GM18909 (cell line): ENCODE results near the gene ZNF428.

ENCODE experiments used
- ATAC-seq: cut with Tn5 transposase; IDR thresholded peaks from one replicate; pipeline ENCODE4 v1.9.1; 2021; ENCODE audit warnings: mild to moderate bottlenecking; ENCODE audit not compliant: unreplicated experiment, poor library complexity

ZNF428 gene

DNA sequence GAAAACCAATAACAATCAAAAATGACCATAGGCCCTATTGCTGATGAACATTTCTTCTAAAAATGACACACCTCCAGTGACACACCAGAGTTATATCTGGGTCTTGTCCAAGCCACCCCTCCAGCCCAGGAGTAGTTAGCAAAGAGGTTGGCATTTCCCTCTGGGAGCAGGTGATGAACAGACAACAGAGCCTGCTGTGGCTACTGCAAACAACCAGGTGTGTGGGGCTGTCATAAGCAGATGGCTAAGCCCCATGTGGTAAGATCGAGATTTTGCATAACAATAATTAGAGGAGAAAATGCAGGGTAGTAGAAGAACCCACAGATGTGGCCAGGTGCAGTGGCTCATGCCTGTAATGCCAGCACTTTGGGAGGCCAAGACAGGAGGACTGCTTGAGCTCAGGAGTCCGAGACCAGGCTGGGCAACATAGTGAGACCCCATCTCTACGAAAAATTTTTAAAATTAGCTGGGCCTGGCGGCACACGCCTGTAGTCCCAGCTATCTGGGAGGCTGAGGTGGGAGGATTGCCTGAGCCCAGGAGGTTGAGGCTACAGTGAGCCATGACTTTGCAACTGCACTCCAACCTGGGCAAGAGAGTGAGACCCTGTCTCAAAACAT lies 49.1 kb downstream of the ZNF428 start:
- ATAC-seq, result no peak

DNA sequence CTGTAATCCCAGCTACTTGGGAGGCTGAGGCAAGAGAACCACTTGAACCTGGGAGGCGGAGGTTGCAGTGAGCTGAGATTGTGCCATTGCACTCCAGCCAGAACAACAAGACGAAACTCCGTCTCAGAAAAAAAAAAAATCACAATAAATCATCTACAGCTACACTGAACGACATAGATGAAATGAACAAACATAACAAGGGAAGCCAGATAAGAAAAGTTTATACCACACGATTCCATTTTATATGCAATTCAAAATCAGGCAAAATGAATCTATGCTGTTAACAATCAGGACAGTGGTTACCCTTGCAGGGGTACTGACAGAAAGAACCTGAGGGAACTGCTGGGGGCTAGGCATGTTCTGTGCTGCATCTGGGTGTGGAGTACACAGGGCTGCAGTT lies 49.8 kb downstream of the ZNF428 start:
- no peak for ATAC-seq

DNA sequence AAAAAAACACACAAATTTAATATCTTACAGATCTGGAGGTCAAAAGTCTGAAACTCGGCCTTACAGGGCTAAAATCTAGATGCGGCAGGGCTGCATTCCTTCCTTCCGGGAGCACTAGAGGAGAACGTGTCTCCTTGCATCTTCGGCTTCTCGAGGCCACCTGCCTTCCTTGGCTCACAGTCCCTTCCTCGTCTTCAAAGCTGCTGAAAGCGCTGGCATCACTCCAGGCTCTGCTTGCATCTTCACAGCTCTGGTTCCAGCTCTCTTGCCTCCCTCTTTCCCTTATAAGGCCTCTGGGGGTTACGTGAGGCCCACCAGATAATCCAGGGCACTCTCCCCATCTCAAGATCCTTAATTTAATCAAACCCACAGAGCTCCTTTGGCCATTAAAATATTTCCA lies 54.6 kb downstream of the ZNF428 start:
- no peak for ATAC-seq

DNA sequence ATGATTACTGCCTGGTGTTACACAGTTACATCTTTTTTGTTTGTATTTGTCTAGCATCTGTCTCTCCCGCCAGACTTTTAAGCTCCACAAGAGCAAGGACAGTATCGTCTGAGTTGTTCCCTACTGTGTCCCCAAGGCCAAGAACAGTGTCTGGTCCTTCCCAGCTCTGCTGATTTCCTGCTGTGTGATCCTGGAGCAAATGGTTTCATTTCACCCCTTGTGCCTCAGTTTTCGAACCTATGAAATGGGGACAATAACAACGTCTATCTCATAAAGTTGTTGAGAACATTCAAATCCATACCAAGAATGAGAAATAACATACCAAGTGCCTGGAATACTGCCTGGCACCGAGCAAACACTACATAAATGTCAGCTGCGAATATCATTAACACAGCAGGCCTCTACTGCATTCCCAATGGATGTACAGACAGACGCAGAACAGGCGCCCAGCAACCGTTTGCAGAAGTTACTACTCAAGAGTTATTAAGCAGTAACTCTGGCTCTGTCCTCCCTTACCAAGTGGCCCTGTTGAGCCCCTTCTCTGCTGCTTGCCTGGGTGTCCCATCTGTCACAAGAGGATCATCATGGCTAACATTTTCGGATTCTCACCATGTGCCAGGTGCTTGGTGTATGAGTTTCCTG lies 55.5 kb downstream of the ZNF428 start:
- no peak for ATAC-seq

DNA sequence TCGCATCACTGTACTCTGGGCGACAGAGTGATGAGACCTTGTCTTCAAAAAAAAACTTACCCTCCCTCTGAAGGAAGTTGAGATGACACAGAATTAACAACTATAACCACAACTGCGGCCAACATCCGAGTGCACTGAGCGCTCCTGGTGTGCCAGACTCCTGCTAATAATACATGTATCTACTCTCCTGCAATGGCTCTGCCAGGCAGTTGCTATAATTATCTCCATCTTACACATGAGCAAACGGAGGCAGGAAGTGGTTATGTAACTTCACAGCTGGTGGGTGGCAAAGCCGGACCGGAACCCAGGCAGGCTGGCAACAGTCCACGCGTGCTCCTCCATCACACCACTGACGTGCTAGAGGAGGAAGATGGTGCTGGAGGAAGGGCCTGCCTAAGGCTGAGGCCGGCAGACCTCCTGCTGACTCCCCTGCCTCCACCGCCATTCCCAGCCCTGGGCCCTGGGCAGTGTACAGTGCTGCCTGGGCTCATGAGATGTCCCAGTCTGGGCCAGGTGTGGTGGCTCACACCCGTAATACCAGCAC lies 56.7 kb downstream of the ZNF428 start:
- ATAC-seq, result peak; percentile 75

DNA sequence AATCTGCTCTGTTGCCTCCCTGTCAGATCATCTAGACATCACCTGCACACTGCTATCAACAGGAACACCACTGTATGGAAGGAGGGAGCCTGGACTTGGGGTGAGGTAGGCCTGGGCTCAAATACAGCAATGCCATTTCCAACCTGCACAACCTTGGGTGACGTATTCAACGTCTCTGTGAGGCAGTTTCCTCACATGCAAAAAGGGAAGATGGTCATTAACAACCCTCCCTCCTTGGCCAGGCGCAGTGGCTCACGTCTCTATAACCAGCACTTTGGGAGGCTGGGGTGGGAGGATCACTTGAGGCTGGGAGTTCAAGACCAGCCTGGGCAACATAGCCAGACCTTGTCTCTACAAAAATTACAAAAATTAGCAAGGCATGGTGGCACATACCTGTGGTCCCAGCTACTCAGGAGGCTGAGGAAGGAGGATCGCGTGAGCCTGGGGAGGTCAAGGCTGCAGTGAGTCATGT lies 57.2 kb downstream of the ZNF428 start:
- no peak for ATAC-seq

DNA sequence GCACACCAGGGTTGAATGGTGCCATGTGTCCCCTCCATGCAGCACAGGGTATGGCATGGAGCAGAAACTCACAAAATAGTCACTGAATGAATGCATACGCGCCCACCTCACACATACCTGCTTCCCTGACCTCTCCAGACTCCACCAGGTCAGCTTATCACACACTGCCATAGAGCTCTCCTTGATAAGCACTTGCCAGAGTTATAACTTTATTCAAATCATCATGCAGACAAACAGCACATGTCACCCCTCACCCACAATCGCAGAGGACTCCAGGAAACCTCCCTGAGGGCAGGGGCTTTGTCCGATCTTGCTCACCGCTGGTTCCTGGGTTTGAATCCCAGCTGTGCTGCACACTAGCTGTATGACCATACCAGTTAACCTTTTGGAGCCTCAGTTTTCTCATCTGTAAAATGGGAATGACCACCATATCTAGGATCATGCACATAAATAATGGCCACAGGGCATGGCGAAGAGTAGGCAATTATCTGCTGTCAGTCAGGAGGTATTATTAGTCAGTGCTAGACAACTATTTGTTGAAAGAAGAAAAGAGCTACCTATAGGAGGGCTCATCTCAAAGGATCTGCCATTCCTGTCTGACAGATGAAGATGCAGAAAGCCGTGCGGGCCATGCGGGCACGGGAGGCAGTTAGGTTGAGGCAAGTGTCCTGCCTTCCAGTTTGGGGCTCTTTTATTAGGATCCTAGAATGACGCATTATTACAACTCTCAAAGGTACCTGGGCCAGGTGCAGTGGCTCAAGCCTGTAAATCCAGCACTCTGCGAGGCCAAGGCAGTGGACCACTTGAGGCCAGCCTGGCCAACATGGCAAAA lies 58.1 kb downstream of the ZNF428 start:
- no peak for ATAC-seq

DNA sequence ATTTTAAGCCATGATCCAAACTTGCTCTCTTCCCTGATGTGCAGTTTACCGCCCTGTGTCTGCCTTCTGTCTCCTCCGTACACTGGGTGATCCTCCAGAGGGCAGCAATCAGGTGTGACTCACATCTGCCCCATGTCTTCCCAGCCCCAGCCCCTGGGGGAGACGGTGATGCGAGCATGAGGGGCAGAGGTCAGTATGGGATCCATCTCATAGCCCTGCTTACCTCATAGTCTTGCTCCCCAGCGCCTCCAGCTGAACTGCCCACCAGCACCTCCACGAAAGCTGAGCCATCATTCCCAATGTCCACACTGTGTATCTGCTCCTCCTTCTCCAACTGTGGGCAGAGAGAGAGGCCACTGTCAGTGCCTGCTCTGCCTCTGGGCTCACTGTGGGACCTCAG lies 58.7 kb downstream of the ZNF428 start:
- ATAC-seq, result no peak
